LNCaP clone FGC (cell line): ENCODE data around the gene AUNIP.
A peak's percentile ranks its signal among the peaks of the same experiment; 100 is the strongest.

ENCODE experiments used
- DNase-seq: peaks from one replicate; pipeline ENCODE4 v3.0.0-alpha.2; 2011; ENCODE audit warnings: low read depth
- H3K4me3 ChIP-seq: 2 replicates; pipeline ENCODE4 v1.5.1; 2011; ENCODE audit warnings: mild to moderate bottlenecking, low read depth, low read length, control low read depth
- CTCF ChIP-seq: IDR thresholded peaks from 2 replicates; pipeline ENCODE4 v1.5.1; 2012; ENCODE audit warnings: mild to moderate bottlenecking; ENCODE audit not compliant: control insufficient read depth, insufficient read depth; ENCODE audit errors: extremely low read depth

AUNIP gene

GRCh38 chr1:25820247-25821111 lies 38.8 kb downstream of the AUNIP start:
- peak overlapping the region; percentile 71 for H3K4me3 ChIP-seq
- no peak for TF ChIP-seq CTCF
- no peak for DNase-seq

DNA sequence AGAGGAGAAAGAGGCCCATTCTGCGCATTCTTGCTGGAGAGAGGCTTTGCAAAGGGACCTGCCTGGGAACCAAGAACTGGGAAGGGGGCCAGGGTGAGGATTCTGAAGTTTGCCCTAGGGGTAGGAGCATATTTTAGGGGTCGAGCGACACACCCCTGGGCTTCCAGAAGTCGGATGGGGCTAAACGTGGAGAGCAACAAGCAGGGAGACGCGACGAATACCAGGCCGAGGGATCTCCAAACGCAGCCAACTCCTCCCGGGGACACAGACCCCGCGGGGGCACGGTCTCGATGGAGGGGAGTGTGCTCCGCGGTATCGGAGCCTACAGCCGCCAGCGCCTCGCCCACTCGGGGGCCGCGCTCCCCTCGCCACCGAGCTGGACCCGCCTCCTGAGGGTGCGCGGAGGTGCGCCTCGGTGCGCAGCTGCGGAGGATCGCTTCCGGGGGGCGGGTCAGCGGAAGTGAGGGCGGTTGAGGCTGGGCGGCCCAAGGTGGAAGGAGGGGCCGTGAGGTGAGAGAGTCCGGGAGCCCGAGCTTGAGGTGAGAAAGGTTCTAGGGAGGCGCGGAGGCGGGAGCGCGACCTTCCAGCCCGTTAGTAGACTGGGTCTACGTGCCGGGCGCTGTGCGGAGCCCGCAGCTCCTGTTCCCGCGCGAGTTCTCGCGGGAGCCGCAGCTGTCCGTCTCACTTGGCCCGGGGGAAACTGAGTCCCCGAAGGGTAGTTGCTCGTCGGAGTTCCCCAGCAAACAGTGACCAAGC lies 39.6 kb downstream of the AUNIP start, which contains the start of gene MTFR1L:
TSS of gene MTFR1L (plus strand) at position 464 of the 756 bp plus-strand sequence. CDS start 3,151 bp downstream, outside the sequence.
- peak; percentile 46 for DNase-seq
- no peak for TF ChIP-seq CTCF
- H3K4me3 ChIP-seq = peak within 1 kb of the TSS; percentile 71

DNA sequence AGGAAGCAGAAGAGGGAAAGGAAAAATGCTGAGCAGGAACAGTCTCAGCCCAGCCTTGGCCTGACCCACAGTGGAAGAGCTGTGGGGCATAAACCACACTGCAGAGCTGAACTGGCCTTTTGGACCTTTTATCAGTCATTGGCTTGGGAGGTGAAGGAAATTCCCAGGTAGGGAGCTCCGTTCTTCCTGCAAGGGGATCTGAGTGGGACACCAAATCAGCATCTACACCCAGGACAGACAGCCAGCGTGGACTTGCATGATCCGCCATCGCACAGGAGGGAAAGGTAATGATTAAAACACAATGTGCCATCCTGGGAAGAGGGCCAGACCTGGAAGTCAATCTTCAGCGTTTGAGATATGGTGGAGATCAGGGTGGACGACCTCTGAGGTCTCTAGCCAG lies 40.7 kb downstream of the AUNIP start:
- TF ChIP-seq CTCF = no peak
- DNase-seq = no peak
- H3K4me3 ChIP-seq = peak overlapping the region; percentile 71

DNA sequence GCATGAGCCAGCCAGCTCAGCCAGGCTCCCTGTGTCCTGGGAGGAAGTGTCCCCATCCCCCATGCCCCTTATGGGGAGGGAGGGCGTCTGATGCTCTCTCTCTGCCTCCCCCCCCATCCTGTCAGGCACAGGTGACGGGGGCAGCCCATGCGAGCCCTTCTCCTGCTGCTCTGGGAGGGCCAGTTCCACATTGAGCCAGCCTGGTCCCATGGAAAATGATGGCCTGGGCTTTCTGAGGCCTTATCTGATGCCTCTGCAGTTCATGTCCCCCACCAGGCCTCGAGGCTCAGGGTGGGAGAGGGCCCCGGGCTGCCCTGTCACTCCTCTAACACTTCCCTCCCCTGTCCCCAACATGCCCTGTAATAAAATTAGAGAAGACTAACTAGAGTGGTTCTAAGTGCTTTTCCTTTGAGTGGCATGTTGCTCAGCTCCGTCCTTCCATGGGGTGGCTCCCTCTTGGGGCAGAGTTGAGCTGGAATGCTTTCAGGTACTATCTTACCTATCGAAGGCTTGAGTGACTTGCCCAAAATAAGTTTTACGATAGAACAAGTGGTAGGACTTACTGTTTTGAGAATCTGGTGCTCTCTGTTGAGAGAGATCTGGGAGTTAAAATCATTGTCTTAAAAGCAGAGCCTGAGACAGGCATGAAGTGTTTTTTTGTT lies 41.3 kb downstream of the AUNIP start:
- no peak for DNase-seq
- peak; percentile 42 for TF ChIP-seq CTCF
- no peak overlapping the region for H3K4me3 ChIP-seq

DNA sequence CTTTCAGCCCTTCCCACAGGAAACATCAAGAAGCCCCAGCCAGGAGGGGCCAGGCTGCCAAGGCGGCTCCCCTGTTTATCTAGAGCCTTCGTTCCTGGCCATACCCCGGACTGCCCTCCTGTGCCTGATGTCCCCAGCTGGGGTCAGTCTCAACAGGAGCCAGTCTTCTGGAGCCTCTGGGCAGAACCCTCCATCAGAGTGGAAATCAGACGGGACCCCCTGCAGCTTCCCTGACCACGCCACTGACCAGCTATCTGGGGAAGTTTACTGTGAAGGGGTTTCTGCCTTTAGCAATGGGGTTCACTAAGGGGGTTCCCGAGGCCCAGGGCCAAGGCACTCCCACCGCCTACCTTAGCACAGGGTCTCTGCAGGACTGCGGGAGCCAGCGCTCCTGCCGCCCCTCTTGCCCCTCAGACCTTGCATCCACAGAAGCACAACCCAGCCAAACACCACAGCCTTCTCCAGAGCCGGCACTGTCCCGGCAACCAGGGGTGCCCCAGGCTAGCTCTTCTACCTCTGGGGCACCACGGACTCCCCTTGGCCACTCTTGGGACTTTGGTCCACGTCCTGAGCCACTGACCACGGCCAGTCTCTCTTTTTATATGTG lies 43.0 kb downstream of the AUNIP start:
- no peak for TF ChIP-seq CTCF
- no peak for DNase-seq
- H3K4me3 ChIP-seq = no peak overlapping the region

DNA sequence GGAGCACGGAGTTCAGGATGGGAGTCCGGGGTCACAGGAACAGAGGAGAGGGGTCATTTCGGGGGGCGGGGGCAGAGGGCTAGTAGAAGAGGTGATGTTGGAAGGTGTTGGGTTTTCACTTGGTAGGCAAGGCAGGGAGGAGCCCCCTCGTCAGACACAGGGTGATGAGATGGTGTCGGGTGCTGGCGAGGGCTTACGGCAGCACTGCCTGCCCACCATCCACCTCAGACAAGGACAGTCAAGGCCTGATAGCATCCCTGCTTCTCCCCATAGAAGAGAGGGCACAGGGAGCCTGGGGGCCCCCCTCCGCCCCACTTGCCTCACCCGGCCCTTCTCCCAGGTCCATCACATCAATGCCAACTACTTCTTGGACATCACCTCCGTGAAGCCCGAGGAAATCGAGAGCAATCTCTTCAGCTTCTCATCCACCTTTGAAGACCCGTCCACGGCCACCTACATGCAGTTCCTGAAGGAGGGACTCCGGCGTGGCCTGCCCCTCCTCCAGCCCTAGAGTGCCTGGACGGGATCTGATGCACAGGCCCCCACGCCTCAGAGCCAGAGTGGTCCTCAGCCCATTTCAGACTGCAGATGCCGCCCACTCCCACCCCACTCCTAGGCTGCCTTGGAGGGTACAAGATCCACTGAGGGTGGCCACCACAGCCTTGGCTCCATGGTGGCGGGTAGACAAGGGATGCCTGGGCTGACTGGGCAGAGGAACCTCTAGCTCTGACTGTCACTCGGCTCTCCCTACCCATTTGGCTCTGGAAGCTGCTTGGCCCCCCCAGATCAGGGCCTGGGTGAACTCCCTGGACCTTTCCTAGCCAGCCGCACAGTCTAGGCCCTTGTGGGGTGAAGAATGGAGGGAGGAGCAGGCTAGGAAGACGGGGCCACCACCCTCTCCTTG lies 43.8 kb downstream of the AUNIP start:
- no peak for TF ChIP-seq CTCF
- no peak overlapping the region for H3K4me3 ChIP-seq
- no peak for DNase-seq
